ENCODE data around the gene KLF13. TPM values are rescaled to one million over a fixed set of nuclear protein-coding genes. Genes with fewer than 3 reads are reported as not detected.
"Not testable (repeated sequence)": the region's sequence is repeated elsewhere in the genome, so short reads cannot be mapped to it uniquely, and the experiment has no call there.

The KLF13 gene
- total RNA-seq, 1 experiment from 2014 or later, result 7.6 TPM

DNA sequence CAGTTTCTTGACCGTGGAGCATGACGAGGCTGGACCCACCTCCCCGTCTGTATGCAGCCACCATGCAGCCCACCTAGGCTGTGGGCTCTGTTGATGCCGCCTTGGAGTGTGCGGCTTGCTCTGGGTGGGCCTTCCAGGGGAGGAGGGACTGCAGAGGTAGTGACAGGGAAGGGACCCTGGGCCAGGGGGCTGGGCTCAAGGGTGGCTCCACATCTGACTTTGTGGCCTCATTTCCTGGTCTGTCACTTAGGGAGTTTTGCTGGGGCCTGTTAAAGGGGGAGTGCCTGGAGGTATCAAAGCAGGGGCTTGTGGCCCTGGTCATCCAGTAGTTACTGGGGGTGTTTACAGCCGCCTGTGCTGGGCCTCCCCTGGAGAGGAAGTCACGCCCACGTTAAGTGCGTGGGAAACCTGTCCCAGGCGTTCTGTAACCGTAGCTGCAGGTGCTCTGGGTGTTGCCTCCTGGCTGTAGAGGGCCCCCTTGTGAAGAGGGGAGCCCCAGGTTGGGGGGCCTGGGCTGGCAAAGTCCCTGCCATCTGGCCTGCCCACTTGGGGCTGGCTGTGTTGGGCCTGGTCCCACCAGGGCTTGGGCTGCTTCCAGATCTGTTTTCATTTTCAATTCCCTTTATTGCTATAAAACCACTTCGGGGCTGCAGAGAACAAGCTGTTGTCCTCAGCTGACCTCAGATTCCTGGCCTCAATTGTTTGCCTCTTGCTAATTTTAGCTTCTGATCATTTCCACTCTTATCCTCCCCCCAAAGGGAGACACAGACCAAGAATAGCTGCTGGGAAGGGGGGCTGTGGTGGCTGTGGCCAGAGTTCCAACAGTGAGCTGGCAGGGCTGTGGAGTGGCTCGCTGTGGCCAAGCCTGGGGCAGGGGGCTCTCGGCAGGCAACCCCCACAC is 26.5 kb downstream of the KLF13 start:
- in situ Hi-C loops (cut with HindIII; ENCODE audit: low sequenced_read_pairs), result no loop called here
- peak; percentile 90 for DNase-seq (ENCODE audit: low spot score)

DNA sequence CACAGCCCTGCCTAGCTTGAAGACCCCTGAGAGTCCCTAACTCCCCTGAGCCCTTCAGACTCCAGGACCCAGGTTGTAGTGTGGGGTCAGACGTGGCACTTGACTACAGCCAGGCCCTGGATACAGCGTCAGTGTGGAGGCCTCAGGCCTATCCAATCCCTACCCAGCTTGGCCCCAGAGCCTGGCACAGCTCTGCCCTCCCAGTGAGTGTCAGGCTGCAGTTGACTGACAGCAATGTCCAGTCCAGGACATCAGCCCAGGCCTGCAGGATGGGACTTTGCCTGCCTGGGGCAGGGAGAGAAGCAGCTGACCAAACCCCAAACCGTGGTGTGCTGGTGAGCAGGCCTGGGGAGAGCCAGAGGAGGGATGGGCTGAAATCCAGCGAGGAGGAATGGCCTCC is 27.3 kb downstream of the KLF13 start:
- in situ Hi-C loops (cut with HindIII; ENCODE audit: low sequenced_read_pairs), result no loop called here
- DNase-seq (ENCODE audit: low spot score), result peak; percentile 89

DNA sequence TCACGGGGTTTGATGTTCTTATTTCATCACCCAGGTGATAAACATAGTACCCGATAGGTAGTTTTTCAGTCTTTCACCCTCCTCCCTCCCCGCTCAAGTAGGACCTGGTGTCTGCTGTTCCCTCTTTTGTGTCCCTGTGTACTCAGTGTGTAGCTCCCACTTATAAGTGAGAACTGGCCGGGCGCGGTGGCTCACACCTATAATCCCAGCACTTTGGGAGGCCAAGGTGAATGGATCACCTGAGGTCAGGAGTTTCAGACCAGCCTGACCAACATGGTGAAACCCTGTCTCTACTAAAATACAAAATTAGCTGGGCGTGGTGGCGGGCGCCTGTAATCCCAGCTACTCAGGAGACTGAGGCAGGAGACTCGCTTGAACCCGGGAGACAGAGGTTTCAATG is 29.5 kb downstream of the KLF13 start:
- DNase-seq (ENCODE audit: low spot score); in situ Hi-C loops (cut with HindIII; ENCODE audit: low sequenced_read_pairs): not testable (repeated sequence)

DNA sequence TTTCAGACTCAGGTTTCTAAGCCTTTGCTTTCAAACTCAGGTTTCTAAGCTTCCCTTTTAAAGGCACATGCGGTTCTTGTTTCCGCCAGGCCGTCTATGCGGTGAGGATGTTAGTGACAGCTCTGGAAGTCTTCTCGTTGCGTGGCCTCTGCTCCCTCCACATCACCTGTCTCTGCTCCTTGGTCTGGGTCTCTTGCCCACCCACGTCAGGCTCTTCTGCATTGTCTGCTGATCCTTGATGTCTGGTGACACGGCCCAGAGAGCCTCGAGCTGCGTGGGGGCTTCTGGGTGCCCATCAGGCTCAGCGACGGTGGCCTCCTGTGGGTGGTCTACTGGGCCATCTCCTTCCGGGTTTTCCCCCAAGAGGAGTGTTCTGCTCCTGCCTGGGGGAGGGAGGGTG is 30.5 kb downstream of the KLF13 start:
- DNase-seq (ENCODE audit: low spot score), result no peak
- in situ Hi-C loops (cut with HindIII; ENCODE audit: low sequenced_read_pairs), result no loop called here

DNA sequence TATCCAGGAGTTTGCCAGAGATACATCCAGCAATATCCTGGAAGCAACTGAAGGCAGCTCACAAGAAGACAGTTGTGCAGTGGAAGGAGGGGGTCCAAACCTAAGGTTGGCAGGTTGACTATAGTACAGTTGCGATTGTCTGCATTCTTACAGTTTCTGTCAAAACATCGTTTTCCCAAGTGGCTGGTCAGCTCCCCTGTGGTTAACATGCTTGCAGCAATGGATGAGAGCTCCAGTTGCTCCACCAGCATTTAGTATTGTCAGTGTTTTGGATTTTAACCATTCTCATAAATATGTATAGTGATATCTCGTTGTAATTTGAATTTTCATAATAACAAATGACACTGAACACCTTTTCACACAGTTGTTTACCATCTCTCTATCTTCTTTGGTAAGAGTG is 31.5 kb downstream of the KLF13 start:
- DNase-seq (ENCODE audit: low spot score), result no peak
- in situ Hi-C loops (cut with HindIII; ENCODE audit: low sequenced_read_pairs), result no loop called here

DNA sequence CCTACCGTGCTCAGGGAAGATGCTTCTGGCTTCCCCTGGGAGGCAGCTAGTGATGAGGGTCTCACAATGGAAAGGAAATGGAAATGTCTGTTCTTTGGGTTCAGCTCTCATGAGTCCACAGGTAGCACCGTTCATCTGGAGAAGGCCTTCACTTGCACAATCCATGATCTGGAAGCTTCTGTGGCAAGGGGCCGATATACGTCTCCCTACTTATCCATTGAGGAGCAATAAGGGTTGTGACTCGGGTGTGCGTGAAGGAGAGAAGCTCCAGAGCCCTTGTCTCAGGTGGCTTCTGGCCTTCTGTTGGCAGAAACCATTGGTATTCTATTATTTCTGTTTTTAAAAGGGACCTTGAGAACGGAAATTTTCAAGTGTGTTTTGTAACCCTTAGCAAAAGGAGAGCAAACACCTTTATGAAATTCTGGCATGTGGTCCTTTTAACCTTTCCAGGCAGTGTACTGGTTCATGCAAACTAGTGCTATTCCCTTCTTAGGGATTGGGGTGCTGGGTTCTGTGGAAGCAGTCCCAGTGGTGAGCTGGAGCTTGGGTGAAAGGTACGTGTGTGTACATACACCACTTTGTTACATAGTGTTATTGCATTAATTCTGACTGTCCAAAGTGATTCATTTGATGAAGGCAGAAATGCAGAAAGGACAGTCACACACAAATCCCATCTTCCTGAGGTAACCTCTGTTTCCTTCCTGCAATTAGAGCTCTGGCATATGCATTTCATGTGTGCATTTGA is 32.5 kb downstream of the KLF13 start:
- in situ Hi-C loops (cut with HindIII; ENCODE audit: low sequenced_read_pairs), result no loop called here
- DNase-seq (ENCODE audit: low spot score), result no peak

DNA sequence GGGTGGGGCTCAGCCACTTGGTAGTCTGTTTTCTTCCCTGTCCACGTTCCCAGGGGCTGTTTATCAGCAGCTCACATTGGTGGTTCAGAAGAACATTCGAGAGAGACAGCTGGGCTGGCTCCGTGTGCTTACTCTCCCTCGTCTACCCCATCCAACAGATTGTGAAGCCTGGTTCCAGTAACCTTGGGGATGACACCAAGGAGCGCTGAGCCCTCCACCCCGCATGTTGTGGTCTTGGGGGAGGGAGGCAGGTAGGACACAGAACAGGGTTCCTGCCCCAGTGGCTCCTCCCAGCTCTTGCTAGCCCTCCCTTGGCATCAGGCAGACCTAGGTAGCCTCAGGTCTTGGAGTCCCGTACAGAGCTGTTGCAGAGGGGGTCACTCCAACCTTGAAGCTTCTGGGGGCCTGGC is 33.1 kb downstream of the KLF13 start:
- no peak for DNase-seq (ENCODE audit: low spot score)
- in situ Hi-C loops (cut with HindIII; ENCODE audit: low sequenced_read_pairs), result no loop called here

DNA sequence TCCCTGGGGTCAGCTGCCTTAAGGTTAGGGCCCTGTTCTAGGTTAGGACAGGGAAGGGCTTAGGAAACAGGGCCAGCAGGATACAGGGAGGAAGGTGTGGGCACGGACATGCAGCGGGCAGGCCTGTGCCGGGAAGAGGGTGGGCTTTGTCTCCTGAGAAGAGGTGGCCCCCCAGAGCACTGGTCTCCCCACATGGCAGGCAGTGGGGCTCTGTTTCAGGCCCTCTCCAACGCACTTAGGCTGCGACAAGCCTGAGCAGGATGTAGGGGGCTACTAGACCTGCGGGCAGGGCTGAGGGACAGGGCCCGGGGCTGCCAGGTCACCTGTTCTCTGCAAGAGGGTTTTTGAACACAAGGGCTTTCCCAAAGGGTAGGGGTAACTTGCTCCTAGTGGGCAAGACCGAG is 33.5 kb downstream of the KLF13 start:
- in situ Hi-C loops (cut with HindIII; ENCODE audit: low sequenced_read_pairs), result no loop called here
- no peak for DNase-seq (ENCODE audit: low spot score)

DNA sequence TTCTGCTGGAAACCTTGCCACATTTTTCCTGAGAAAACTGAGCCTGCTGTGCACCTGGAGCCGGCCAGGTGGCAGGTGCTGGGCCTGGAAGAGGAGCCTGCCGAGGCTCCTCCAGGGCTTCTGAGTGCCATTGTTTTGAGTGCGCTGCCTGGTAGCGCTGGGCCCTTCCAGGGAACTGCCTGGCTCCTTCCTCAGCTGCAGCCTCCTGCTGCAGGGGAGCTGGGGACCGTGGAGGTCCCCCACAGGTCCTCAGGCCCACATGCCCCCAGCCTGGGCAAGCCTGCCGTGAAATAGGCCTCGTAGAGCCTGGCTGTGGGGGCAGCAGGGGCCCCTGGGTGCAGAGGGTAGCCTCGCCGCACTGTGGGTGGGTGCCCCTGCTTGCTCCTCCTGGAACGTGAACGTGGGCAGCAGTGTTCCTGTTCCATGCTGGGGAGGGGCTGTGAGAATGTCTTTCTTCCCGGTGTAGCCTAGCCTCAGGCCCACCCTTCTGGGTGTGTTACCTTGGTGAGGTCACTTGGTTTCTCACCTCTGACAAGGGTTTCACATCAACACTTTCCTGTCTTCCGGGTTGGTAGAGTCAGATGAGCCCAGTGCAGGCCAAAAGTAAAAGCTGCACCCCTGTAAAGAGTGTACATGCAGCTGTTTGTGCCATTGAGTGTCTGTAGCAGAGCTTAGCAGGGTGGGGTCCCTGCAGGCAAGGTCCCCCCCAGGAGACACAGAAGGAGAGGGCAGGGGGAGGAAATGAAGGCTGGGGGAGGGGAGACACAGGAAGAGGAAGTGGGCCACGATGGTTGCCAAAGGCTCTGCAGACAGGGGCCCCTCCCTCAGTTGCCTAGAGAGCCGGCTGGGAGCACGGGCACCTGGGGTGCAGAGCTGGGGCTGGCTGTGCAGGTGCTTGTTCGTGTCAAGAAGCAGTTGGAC is 34.5 kb downstream of the KLF13 start:
- DNase-seq (ENCODE audit: low spot score), result peak; percentile 78
- in situ Hi-C loops (cut with HindIII; ENCODE audit: low sequenced_read_pairs), result no loop called here

DNA sequence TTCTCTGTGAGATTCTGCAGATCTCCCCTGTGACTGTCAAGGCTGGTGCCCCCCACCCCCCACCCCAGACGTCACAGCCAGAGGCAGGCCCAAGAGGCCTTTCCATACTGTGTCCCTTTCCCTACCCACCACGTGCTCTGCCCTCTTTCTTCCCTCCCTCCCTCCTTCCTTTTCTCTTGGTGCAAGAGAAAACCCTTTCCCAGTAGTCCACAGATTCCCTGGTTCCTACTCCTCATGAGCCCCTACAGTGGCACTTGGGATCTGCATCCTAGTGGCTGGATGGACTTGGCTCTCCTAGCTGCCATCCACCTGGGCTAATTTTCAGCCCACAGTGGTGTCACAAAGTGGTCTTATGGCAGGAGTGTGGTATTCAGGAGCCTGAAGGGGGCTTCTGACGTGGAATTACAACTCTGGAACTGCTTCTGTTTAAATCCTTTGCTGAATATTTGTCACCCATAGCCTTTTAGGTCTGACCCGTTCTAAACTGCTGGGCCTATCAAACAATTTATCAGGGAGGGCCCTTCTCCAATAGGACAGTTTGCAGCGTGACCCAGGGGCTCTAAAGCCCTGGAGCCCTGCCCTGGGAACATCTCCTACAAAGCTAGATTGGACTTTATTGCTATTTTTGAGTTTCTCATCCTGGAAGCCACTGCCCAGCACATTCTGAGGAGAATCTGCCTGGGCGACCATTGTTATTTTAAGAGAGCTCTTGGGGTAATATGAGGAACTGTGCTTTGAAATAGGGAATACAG is 35.3 kb downstream of the KLF13 start:
- DNase-seq (ENCODE audit: low spot score), result no peak
- in situ Hi-C loops (cut with HindIII; ENCODE audit: low sequenced_read_pairs), result no loop called here

DNA sequence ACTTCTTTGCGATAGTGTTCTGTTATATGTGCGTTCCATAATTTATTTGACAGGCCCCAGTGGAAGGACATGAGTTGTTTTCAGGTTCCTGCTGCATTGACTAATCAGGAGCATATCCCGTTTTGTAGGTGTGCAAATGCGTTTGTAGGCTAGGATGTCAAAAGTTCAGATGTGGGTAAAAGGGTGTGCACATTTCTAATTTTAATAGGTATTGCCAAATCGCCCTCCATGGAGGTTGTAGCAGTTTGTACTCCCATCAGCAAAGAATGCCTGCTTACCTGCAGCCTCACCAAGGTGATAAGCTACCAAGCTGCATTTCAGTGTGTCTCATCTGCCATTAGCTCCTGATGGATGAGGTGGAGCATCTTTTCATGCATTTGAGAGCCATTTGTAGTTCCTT is 36.3 kb downstream of the KLF13 start:
- in situ Hi-C loops (cut with HindIII; ENCODE audit: low sequenced_read_pairs), result no loop called here
- no peak for DNase-seq (ENCODE audit: low spot score)

DNA sequence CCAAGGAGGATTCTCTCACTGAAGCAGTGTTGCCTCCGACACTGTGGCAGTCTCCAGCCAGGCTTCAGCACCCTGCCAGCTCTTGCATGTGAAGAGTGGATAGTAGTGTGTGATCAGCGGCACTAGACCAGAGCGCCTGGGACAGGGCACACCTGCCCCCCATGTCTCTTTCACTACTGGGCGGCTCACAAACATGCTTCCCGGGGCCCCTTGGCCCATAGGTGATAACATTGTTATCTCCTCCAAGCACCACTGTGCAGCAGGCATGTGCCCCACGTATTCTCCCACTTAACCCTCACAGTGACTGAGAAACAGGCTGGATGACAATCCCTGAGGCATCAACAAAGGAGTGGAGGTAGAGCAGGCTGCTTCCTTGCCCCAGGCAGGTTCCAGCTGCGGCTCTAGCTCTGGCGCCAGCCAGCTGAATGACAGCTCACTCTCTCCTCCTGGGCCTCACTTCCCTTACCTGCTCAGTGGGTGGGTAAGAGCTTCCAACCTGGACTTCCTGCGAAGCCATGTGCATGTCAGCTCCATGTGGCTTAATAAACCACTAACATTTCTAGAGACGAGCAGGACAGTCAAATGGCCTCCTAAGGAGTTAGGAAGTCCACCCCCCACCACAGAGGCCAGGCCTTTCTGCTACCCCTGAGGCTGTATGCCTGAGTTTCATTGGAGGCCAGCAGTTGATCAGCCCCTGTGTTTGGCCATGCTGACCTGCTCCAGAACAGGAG is 37.8 kb downstream of the KLF13 start:
- DNase-seq (ENCODE audit: low spot score), result peak; percentile 74

DNA sequence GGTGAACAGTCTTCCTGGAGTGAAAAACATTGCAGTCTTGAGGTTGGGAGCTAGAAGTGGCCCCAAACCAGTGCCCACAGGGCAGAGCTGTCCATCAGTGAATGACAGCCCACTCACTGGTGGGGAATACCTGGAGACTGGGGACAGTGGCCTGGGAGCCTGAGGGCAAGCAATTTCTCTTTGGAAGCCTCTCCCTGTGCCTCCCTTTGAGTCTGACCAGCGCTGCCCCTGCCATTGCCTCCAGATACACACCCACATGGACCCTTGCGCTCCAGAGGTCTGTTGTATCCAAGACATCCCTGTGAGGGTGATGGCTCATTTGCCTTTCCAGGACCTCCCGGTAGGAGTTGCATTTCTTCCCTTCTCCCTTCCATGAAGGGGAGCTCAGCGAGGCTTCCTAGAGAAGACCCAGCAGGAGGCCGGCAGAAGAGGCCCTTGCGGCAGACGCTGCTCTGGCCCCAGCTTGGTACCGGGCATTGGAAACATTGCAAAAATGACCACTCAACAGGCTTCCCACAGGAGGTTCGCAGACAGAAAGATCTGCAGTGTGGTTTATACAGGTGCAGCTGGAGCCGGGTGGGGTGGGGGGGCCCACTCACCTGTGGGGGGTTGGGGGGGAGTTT is 38.5 kb downstream of the KLF13 start:
- in situ Hi-C loops (cut with HindIII; ENCODE audit: low sequenced_read_pairs), result no loop called here
- DNase-seq (ENCODE audit: low spot score), result no peak

More for the DNA sequence above, 37.8 kb downstream of the KLF13 start:
- in situ Hi-C loops (cut with HindIII; ENCODE audit: low sequenced_read_pairs), result no loop called here

DNA sequence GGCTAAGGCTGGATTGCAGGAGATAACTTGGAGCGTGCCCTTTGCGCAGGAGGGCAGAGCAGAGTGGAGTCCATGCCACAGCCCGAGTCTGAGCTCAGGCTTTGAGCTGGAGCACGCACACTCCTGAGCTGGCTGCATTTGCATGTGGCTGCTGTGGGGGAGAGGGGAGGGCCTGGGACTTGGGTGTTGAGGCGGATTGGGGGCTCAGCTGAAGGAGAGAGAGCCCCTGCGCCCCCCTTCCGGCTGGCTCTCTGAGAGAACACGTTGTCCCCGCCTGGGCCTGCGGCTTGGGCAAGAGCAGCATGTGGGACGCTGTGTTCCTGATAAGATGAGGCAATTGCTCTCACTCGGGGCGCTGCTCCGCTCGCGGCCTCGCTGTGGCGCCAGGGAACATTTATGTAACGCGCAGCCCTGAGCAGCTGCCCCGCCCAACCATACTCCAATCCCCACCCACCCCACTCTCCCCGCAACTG is 39.1 kb downstream of the KLF13 start:
- in situ Hi-C loops (cut with HindIII; ENCODE audit: low sequenced_read_pairs), result no loop called here
- DNase-seq (ENCODE audit: low spot score), result peak; percentile 96

DNA sequence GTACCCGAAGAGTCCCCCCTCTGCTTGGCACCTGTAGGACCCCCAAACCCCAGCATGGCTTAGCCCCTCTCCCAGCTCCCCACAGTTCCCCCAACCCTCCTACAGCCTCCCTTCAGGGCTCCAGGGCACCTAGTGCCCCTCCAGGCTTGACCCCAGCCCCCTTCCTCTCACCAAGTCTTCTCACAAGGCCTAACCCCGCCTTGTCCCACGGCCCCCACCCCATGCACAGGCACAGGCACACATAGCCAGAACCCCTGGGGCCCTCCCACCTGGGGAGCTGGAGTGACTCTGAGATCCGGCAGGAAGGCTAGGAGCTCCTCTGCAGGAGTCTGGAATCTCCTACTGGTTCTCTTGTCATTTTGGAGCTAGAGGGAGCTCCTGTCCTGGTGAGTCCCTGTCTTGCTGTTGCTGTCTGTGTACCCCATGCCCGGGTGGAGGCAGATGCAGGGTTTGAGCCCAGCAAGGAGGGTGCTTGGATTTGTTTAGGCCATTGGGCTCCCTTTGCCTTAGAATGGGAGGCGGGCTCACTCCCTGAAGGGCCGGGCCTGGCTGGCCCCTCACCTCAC is 39.6 kb downstream of the KLF13 start:
- peak; percentile 82 for DNase-seq (ENCODE audit: low spot score)
- in situ Hi-C loops (cut with HindIII; ENCODE audit: low sequenced_read_pairs), result no loop called here

DNA sequence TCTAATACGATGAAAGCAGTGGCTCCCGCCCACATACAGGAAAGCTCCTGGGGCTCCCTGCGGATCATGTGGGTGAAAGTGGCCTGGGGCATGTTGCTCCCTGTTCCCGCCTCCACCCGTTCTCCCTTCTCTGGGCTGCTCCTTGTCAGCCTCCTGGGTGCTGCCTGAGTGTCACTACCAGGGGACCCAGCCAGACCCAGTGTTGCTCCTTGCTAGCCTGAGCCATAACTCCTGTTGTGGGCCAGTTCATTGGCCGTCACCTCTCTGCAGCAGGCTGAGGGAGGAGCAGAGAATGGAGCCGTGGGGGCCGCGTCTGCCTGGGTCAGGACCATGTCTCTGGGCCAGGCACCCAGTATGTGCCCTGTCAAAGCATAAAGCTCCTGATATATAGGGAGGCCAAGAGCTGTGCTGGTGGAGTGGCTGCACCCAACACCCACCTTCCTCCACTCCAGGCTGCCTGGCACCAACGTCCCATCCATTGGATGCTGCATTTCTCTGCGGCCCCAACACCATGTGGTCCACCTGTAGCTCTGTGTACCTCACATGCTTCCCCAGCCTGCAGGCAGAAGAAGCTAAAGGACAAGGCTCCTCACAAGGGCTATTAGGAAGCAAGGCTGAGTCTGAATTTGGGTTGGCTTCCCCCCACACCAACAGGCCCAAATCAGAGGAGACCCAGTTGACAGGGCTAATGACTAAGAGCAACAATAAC is 40.5 kb downstream of the KLF13 start:
- DNase-seq (ENCODE audit: low spot score), result peak; percentile 75
- in situ Hi-C loops (cut with HindIII; ENCODE audit: low sequenced_read_pairs), result no loop called here
